GM18909 (cell line): ENCODE data around the gene LINGO4.

ENCODE experiments used
- ATAC-seq: cut with Tn5 transposase; IDR thresholded peaks from one replicate; pipeline ENCODE4 v1.9.1; 2021; ENCODE audit warnings: mild to moderate bottlenecking; ENCODE audit not compliant: unreplicated experiment, poor library complexity

The LINGO4 gene, protein sequence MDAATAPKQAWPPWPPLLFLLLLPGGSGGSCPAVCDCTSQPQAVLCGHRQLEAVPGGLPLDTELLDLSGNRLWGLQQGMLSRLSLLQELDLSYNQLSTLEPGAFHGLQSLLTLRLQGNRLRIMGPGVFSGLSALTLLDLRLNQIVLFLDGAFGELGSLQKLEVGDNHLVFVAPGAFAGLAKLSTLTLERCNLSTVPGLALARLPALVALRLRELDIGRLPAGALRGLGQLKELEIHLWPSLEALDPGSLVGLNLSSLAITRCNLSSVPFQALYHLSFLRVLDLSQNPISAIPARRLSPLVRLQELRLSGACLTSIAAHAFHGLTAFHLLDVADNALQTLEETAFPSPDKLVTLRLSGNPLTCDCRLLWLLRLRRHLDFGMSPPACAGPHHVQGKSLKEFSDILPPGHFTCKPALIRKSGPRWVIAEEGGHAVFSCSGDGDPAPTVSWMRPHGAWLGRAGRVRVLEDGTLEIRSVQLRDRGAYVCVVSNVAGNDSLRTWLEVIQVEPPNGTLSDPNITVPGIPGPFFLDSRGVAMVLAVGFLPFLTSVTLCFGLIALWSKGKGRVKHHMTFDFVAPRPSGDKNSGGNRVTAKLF

DNA sequence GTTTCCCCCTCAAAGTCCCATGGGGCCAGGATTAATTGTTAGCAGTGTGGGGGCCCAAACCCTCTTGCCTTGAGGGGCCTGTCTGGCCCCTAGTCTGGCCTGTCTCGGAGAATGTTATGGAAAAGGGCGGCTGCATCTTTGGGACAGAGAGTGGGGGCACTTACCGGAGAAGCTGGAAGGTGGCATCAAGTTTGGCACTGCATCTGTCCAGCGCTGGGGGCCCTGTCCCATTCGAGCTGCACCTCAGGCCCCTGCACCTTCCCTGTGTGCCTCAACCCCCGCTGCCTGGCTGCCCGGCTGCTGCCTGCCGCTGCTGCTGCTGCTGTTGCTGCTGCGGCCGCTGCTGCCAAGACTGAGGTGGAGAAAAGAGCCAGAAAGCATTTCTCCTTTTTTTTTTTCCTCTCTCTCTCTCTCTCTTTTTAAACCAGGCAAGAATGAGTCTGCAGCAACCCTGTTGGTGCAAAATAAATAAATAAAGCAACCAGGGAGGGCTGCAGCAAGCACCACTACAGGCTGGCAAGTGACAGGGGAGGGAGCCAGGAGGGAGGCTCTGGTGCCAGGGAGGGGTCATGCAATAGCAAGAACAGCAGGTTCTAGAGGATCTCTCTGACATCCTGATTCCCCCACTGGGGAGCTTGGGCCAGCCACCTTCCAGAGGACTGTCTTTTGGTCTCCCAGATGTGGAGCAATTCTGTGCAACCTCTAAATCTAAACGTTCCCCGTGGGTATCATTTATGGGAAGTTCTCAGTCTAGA lies at the start of gene LINGO4:
Gene LINGO4 (minus strand): TSS at position 354 of the 755 bp plus-strand sequence. CDS start 2,715 bp downstream, outside the sequence.
- ATAC-seq = no peak

DNA sequence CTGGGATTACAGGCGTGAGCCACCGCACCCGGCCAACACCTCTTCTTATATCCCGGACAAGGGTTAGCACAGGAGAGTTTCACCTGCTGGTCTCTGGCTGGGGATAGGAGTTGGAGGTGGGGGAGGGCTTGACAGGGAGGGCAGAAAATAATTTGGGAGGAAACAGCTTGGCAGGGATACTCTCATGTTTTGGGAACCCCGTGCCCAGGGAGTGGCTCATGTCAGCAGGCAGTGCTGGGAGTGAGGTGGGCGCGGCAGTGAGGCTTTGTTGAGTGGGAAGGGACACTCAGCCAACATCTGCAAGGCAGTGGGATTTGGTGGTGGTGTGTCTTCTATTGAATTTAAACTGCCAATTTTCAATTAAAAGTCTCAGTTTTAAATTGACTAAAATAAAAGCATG lies 49.4 kb upstream of the LINGO4 start:
- ATAC-seq = no peak

DNA sequence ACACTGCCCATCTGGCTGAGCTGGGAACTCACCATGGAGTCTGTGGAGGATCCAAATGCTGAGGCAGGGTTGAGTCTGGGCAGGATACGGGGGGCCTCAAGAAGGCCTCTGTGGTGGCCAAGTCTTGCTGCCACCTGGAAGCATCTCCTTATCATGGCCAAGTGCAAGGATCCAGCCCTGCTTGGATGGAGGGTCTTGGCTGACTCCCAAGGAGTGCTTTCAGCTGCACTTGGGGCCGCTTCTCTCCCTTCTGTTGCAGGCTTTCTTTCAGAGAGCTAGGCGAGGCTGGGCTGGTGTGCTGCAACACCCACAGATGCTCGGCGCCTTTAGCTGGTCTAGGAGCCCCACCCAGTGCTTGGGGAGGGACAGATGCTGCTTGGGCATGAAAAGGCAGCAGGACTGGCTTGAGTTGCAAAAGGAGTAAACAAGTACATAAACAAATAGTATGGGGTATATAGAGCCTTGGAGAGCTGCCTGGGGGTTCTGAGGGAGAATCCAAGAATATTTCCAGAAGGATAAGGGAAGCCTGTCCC lies 48.3 kb upstream of the LINGO4 start, which contains the start of gene THEM5:
Gene THEM5 (minus strand): TSS at position 302 of the 533 bp plus-strand sequence. CDS start 147 bp downstream, at position 155.
- ATAC-seq = no peak

DNA sequence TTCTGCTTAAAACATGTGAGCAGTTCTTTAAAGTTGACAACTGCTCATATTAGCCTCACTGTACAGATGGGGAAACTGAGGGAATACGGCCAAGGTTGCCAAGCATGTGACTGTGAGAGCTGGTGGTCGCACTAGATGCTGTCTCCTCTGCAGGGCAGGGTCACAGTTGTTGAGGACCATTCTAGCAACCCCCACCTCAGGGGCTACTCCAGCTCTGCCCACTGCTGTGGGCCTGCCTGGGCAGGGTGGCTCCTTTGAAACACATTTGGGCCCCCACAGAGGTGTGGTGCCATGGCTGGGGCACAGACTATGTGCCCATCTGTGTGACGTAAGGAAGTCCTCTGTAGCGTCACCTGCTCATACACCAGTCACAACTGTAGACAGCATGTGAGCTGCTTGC lies 47.5 kb upstream of the LINGO4 start:
- ATAC-seq = no peak

DNA sequence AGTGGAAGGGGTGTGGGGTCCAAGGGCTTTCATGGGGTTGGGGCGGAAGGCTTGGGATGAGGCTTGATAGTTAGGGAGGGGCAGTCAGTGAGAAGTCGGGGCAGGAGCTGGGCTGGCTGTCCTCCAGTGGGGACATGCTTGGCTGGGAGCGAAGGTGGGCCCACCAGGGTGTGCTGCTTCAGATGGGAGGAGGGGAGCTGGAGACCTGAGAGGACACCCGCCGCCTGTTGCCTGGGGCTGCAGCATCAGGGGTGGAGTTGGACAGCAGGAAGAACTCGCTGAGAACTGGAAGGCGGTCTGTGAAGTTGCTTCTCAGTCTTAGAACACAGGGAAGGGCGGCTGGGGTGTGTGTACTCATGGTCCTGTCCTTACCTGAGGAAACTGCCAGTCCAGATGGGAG lies 46.7 kb upstream of the LINGO4 start:
- no peak for ATAC-seq

DNA sequence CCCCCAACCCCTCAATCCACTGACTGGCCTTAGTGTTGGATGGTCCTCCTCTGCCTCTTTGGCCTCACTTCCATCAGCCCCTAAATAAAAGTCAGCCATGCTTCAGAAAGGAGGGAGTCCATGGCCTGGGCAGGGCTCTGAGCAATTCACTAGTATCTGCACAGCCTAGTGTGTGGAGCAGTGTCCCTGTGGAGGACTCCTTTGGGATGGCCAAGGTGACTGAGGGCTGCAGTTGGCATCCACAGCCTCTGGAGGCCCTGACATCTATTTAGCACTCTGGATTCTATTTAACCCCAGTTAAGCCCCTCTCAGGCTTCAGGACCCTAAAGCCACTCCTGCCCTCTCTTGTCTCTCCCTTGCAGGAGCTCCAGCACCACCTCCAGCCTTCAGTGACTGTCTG lies 44.7 kb upstream of the LINGO4 start:
- ATAC-seq = no peak

DNA sequence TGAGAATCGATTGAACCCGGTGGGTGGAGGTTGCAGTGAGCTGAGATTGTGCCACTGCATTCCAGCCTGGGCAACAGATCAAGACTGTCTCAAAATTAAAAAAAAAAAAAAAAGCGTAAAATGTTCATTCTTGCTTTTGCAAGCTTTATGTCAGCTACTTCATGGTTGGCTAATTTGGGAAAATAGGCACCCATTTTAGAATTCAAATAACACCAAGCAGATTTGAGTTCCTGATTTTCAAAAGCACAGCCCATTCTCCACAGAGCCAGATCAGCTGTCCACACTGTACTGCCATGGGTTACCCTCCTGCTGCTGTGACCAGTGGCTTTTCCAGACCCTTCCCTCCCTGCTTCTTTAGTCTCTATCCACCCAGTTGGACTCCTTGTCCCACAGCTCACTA lies 43.9 kb upstream of the LINGO4 start:
- no peak for ATAC-seq

DNA sequence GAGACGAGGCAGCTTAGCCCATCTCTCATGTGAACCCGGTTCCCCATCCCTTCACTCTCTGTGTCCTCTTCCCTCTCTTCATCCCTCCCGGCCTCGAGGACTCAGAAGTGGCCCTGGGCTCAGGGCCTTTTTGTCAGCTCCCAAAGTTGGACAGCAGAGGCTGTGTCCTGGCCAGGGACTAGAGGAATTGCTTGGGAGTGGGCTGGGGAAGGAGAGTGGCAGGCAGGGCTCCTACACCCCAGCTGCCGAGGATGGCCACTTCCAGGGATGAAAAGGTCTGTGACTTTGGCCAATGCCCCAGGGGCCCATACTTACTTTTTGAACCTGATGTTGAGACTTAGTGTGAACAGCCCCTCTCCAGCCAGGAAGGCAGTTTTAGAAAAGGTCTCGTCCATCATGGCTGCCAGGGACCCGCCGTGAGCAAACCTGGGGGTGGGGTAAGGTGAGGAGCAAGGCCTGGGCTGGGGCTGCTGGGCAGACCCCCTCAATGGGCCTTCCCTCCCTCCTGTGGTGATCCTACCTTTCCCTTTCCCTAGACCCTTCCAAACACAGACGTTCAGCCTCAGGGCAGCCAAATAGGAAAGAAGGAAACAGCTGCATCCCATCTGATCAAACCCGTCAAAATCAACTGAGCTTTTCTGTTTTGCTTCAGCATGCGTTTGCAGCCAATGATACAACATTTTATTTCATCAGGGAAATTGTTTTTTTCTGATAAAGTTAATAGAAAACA lies 42.8 kb upstream of the LINGO4 start:
- no peak for ATAC-seq

DNA sequence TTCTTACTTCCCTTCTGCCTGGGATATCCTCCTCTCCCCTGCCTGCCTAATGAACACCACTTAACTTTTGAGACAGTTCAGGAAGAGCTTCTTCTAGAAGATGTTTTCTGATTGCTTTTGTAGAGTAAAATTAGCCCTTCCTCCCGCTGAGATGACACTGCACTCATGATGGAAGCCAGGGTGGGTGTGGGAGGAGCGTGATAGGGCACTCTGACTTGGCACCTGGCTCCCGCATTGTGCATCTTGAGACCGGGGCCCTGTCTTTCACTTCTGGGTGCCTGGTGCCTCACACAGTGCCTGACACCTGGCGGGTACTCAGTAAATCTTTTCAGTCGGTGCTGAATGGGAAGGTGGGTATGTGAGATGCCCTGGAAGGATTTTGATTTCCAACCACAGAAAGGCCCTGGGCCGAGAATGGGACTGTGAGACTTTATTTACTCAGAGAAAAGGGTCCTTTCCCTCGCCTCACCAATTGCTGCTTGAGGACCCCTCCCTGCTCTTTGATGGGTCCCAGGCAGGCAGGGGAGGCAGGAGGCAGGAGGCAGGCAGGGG lies 41.5 kb upstream of the LINGO4 start:
- ATAC-seq = no peak

DNA sequence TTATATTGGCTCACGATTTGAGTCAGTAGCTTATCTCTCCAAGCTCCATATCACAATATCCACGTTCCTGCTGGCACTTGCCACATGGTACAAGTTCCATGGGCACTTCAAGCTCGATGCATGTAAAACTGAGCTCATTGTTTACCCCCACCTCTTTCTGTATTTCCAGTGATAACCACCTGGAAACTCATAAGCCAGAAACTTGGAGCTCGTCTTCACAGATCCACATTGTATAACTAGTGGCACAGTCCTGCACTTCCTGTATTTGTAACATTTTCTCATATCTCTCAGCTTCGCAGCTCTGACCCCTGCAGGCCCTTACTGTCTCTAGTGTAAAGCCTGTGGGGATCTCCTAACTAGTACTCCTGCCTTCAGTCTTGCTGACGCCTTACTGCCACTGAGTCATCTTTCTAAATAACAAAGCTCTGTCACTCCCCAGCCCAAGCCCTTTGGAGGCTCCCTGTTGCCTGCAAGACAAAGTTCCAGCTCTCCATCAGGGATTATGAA lies 40.9 kb upstream of the LINGO4 start:
- ATAC-seq = no peak

DNA sequence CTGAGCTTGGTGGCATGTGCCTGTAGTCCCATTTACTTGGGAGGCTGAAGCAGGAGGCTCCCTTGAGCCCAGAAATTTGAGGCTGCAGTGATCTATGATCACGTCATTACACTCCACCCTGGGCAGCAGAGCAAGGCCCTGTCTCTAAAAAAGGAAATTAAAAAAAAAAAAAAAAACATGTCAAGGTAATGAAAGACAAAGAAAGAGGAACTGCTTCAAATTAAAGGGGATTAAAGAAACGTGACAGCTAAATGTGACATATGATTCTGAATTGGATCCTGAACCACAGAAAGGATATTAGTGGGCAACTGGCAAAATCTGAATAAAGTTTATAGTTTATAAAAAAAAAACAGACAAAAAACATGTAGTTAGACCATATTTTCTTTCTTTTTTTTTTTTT lies 38.2 kb upstream of the LINGO4 start:
- no peak for ATAC-seq

DNA sequence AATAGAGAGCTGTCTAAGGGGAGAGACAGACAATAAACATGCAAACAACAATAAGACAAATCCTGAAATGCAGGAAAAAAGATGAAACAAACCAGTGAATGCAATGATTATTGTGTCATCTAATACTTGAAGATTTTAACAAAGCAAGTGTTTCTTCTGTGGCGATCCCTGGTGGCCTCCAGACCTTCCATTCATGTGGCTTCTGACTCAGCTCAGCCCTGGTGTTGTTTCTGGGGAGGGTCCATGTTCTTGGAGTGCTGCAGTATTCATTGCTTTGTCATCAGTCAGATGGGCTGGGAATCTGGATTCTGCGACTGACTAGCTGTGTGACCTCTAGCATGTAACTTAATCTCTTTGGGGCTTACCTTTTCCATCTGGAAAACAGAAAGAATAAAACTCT lies 35.9 kb upstream of the LINGO4 start:
- ATAC-seq = no peak

DNA sequence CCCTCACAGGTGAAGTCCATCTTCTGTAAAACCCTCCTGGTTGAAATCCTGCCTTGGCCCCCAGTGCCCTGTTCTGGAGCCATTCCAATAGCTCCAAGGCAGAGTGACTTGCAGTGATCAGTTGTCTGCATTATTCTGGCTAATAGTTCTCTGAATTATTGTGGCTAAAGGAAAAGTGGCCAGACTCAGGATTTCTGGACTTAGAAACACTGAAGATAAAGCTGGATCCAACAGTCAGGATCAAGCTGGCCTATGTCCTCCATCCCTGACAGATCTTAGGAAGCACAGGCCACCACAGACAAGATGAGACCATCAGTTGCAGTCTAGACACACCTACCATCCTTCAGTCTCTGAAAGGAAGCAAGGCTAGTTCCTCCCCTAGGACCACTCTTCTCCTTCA lies 35.2 kb upstream of the LINGO4 start:
- no peak for ATAC-seq

DNA sequence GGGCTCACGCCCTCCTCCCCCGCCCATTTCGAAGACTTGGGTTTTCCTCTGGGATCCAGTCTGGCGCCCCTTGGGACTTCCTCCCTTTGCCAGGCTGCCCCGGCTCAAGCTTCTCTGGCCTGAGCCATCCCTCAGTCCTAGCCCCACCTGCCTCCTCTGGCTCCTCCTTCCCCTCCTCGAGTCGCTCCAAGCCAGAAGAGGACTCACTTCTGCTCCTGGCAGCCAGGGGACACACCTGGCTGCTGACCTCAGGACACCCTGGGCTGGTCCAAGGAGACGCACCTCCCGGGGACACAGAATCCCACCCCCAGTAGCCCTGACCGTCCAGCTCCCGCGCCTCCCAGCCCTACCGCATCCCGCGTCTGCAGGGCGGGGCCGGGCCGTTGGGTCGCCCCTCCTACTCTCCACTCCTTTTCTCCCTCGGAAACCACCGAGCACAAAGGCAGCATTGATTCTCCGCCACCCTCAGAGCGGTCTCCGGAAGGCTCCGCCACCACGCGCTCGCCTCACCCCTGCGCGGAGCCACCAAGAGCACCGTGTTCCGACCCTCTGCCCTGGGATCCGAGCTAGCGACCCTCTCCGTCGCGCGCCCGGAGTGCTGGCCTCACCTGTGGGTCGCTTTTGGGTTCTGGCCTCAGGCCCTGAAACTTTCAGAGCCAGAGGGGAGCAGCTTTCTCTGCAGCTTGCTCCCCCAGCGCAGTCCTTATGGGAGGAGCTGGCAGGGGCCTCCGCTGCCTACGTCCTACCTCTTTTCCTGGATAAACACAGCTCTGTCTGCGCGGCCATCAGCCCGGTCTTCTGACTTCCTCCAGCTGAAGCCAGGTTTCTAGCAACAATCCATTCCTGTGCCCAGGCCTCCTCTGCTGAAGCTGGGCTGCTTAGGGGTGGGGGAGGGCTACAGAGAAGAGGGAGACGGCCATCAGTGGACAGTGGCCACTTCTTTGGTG lies 34.5 kb upstream of the LINGO4 start, which contains the start of gene C2CD4D:
Gene C2CD4D (minus strand): TSS at position 364 of the 947 bp plus-strand sequence. CDS start 831 bp downstream, outside the sequence.
- ATAC-seq = peak; percentile 57

DNA sequence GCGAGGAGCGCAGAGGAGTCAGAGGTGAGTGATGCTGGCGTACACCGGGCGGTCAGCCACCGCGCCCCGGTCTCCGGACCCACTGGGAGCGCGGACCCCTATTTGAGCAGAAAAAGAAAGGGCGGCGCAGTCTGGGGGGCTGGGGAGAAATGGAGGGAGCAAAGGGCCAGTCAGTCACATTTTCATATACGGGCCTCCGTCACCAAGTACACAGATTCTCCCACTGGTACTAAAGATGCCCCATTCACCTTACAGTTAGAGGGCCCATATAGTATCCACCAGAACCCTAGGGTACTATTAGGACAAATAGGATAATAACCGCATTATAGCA lies 33.8 kb upstream of the LINGO4 start:
- no peak for ATAC-seq

DNA sequence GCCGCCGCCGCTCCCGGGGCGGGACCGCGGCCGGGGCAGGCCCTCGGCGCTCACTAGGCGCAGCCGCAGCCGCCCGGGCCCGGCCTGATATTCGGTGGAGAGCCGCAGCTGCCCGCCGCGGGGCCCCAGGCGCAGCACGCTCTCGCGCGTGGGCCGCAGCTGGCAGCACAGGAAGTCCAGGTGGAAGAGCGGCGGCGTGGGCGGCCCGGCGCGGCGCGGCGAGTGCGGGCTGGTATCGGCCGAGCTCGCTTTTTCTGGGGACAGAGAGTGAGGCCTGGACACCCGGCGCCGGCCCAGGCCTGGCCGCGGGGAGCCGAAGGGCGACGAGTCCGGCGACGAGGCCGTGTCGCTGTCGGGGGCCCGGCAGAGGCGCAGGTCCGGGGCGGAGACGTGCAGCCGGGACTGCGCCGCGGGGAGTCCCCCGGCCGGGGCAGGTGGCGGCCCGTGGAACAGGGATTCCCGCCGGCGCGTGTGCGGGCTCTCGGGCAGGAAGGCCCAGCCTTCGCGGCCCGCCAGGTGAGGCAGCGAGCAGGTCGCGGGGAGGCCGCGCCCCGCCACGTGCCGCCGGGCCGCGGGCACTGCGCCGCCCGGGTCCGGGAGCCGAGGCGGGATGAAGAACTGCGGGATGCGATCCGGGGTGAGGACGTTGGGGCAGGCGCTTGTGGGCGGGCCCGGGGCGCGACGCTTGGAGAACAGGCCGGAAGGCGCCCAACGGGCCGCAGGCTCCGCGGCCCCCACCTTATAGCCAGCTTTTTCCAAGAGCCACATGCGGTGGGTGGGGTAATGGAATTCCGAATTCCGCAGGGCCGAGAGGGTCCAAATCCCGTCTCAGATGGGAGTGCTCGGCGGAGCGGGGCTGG lies 33.2 kb upstream of the LINGO4 start:
- ATAC-seq = no peak

DNA sequence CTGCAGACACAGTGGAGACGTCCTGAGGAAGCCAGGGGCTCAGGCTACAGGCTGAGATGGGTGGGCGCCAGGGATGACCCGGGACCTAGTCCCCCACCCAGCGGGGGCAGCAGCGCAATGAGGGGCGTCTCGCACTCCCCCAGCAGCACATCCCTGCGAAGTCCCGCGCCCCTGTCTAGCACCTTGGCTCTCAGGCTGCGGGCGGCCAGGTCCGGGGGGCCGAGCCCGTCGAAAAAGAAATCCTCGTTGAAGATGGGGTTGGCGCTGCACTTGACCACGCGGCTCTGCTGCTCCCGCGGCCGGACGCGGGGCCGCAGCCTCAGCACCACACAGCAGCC lies 32.6 kb upstream of the LINGO4 start:
- ATAC-seq = no peak

DNA sequence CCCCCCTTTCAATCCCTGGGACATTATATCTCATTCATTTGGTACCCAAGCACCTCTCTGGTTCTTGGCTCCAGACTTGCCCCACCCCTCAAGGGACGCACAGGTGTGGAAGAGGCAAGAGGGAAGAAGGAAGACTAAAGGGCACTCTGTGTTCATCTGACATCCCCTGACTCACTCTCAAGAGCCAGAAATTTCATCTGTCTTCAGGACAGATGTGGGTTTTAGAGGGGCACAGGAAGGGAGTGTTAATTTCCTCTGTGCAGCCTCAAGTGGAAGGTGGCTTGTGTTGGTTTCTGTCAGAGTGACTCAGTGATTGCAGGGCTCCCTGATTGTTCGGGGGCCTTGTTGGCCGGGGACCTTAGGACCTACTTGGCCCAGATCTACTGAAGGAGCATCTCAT lies 32.0 kb upstream of the LINGO4 start:
- no peak for ATAC-seq
